Chondrocyte (in vitro differentiated cells): ENCODE measurements around the gene MILR1. TPM values are rescaled to one million over a fixed set of nuclear protein-coding genes. Genes with fewer than 3 reads are reported as not detected.
"Not testable (repeated sequence)": the region's sequence is repeated elsewhere in the genome, so short reads cannot be mapped to it uniquely, and the experiment has no call there.

Source experiments
- DNase-seq: peaks from one replicate; pipeline ENCODE4 v3.0.0; 2021; ENCODE audit warnings: mixed read lengths, low spot score
- H3K27ac Mint-ChIP-seq: one replicate; pipeline ENCODE4 v1.8.0; 2021; ENCODE audit warnings: mild to moderate bottlenecking, moderate library complexity, mixed read lengths; ENCODE audit not compliant: unreplicated experiment
- H3K27me3 Mint-ChIP-seq: 2 replicates; pipeline ENCODE4 v1.8.0; 2021; ENCODE audit warnings: low read depth, mixed read lengths
- H3K36me3 Mint-ChIP-seq: 2 replicates; pipeline ENCODE4 v1.8.0; 2021; ENCODE audit warnings: low read depth, mixed read lengths
- H3K4me1 Mint-ChIP-seq: 2 replicates; pipeline ENCODE4 v1.8.0; 2021; ENCODE audit warnings: low read depth, mild to moderate bottlenecking, mixed read lengths
- H3K4me3 Mint-ChIP-seq: one replicate; pipeline ENCODE4 v1.8.0; 2021; ENCODE audit warnings: mild to moderate bottlenecking, moderate library complexity, mixed read lengths; ENCODE audit not compliant: unreplicated experiment
- H3K9me3 Mint-ChIP-seq: 2 replicates; pipeline ENCODE4 v1.8.0; 2021; ENCODE audit warnings: low read depth, mixed read lengths
- CTCF ChIP-seq: fragments of 200-600 bp; sonication (generic); IDR thresholded peaks from 2 replicates; pipeline ENCODE4 v1.5.0; 2021; ENCODE audit warnings: antibody characterized with exemption, mild to moderate bottlenecking, moderate library complexity
- total RNA-seq: library from RNA; stranded (reverse); gene quantifications from 3 replicates; pipeline ENCODE4 v1.2.1, GENCODE V29; 2021

The MILR1 gene
- total RNA-seq, 1 donor from 2014 or later: not detected

DNA sequence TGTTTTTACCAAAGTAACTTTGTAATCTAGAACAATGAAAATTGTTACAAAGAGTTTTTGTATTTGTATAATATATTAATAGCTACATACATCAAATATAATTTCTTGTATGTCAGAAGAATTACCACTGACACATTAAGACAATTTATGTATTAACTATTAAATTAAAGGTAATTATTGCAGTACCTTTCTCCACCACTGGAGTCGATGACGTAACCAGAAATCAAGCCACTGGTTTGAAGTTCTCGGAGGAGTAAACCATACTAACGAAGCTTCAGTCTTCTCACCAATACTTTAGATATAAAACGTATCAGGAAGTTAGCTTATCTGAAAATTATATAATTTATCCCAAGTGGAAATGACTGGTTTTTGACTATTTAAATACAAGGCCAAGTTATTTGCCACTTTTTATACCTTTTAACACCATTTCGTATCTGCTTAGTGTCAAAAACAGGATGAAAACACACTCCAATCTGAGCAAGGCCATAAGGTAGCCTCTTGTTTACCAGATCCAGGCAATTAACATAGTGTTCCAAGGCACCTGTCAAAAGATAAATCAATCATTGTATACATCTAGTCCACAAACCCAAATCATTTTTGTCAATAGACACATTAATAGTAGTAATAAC lies 43.7 kb downstream of the MILR1 start:
- no peak for DNase-seq
- Mint-ChIP-seq H3K9me3 (no peaks in the 10 kb centered on the region), H3K4me3 (no peak overlapping the region), H3K36me3 (peaks cover 12% of the 10 kb centered on the region), H3K27ac (no peak overlapping the region), H3K27me3 (no peaks in the 10 kb centered on the region), H3K4me1 (peaks cover 29% of the 10 kb centered on the region)
- TF ChIP-seq CTCF: peak; percentile 72

DNA sequence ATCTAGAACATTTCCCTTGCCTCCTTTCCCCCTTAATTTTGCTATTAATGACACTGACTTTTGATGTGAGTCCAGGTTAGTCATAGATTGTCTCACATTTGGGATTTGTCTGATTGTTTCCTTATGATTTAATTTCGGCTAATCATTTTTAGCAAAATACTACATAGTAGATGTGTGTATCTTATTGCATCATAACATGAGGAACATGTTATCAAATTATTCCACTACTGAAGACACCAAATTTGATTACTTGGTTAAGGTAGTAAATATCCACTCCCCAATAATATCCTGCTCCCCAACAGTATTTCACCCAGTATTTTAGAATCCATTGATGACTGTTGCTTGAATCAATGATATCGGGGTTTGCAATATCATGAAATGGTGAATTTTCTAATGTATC lies 45.2 kb downstream of the MILR1 start:
- no peak for TF ChIP-seq CTCF
- Mint-ChIP-seq H3K9me3 (no peaks in the 10 kb centered on the region), H3K4me3 (no peak overlapping the region), H3K36me3 (peaks cover 15% of the 10 kb centered on the region), H3K4me1 (peaks cover 43% of the 10 kb centered on the region), H3K27me3 (no peaks in the 10 kb centered on the region), H3K27ac (no peak overlapping the region)
- DNase-seq: no peak

DNA sequence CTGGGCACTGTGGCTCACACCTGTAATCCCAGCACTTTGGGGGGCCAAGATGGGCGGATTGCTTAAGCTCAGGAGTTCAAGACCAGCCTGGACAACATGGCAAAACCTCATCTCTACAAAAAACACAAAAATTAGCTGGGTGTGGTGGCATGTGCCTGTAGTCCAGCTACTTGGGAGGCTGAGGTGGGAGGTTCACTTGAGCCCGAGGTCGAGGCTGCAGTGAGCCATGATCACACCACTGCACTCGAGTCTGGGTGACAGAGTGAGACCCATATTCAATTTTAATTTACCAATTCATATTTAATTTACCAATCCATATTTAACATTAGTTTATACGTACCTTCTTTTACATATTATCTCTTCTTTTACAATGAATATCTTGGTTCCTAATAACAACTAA lies 46.4 kb downstream of the MILR1 start:
- not testable (repeated sequence) for H3K9me3 Mint-ChIP-seq, H3K27ac Mint-ChIP-seq, H3K27me3 Mint-ChIP-seq, DNase-seq
- Mint-ChIP-seq H3K4me1 (peaks cover 54% of the 10 kb centered on the region), H3K4me3 (peak overlapping the region; percentile 99), H3K36me3 (peaks cover 22% of the 10 kb centered on the region)

- Mint-ChIP-seq H3K4me3 (peak overlapping the region; percentile 99), H3K27me3 (no peaks in the 10 kb centered on the region), H3K9me3 (no peaks in the 10 kb centered on the region), H3K4me1 (peaks cover 65% of the 10 kb centered on the region), H3K27ac (peak overlapping the region; percentile 98), H3K36me3 (peaks cover 28% of the 10 kb centered on the region)
- no peak for DNase-seq
- TF ChIP-seq CTCF: no peak
These were observed 47.5 kb downstream of the MILR1 start for GRCh38 chr17:64496348-64496785.

GRCh38 chr17:64496786-64497564 lies 48.1 kb downstream of the MILR1 start, which contains the start of gene POLG2:
Gene POLG2, minus strand, starts transcription at chr17:64497054. Its CDS starts 86 bp downstream, at chr17:64496968.
- H3K36me3 Mint-ChIP-seq: peaks cover 32% of the 10 kb centered on the region
- no peaks in the 10 kb centered on the region for H3K9me3 Mint-ChIP-seq
- peak within 1 kb of the TSS; percentile 98 for H3K27ac Mint-ChIP-seq
- H3K4me1 Mint-ChIP-seq: peaks cover 71% of the 10 kb centered on the region
- peak; percentile 97 for DNase-seq
- peak within 1 kb of the TSS; percentile 99 for H3K4me3 Mint-ChIP-seq
- peak; percentile 79 for TF ChIP-seq CTCF
- H3K27me3 Mint-ChIP-seq: no peaks in the 10 kb centered on the region
